Measurements from ENCODE around the gene GNAT1.

GRCh38 chr3:50177346-50177745 lies 14.1 kb upstream of the GNAT1 start:
- TF ChIP-seq CTCF (conservative IDR thresholded peaks at IDR 0.05) = no peak
- TF ChIP-seq EZH2 (IDR thresholded peaks at IDR 0.05; ENCODE audit: low read depth) = no peak
